PC-3 (cell line): ENCODE data around the gene KDM6B. TPM values are rescaled to one million over a fixed set of nuclear protein-coding genes. Genes with fewer than 3 reads are reported as not detected.

Experiments used
- ATAC-seq: fragments of 200-7000 bp; cut with Tn5 transposase; 2 replicates; pipeline ENCODE4 v1.9.1; 2020; ENCODE audit warnings: mild to moderate bottlenecking, moderate library complexity
- BruUV-seq: library from RNA; stranded (reverse); fragments of 400-500 nt; replicated peaks from 2 replicates; lab custom pipeline; 2021; lab: Mats Ljungman, UMichigan
- CTCF ChIA-PET: fragments of 300-600 bp; sonication (Branson Sonifier 250); formaldehyde crosslinking; loops from one replicate; lab custom pipeline; 2022; ENCODE audit warnings: antibody characterized with exemption; lab: Charles Lee
- POLR2A ChIA-PET: fragments of 300-600 bp; sonication (Branson Sonifier 250); formaldehyde crosslinking; loops from one replicate; lab custom pipeline; 2022; ENCODE audit warnings: antibody characterized with exemption; ENCODE audit not compliant: unreplicated experiment; lab: Charles Lee
- DNase-seq: peaks from one replicate; pipeline ENCODE4 v3.0.0-alpha.2; 2015
- H2AFZ ChIP-seq: fragments of 300-600 bp; sonication (generic); 2 replicates; pipeline ENCODE4 v1.6.0; 2016; ENCODE audit warnings: antibody characterized with exemption, low read length
- H3F3A ChIP-seq: fragments of 300-600 bp; sonication (generic); one replicate; pipeline ENCODE4 v1.6.0; 2017; ENCODE audit warnings: antibody characterized with exemption, low read length, control low read depth, mild to moderate bottlenecking; ENCODE audit not compliant: unreplicated experiment
- H3K27ac ChIP-seq: fragments of 300-600 bp; sonication (generic); 2 replicates; pipeline ENCODE4 v1.5.1; 2016; ENCODE audit warnings: mild to moderate bottlenecking, low read length
- H3K27me3 ChIP-seq: fragments of 300-600 bp; sonication (generic); 2 replicates; pipeline ENCODE4 v1.6.1; 2016; ENCODE audit warnings: low read length, mixed read lengths
- H3K36me3 ChIP-seq: fragments of 300-600 bp; sonication (generic); 2 replicates; pipeline ENCODE4 v1.6.1; 2016; ENCODE audit warnings: low read depth, mixed run types, low read length, mixed read lengths
- H3K4me1 ChIP-seq: fragments of 300-600 bp; sonication (generic); 2 replicates; pipeline ENCODE4 v1.5.1; 2016; ENCODE audit warnings: low read length; ENCODE audit not compliant: insufficient read depth
- H3K4me2 ChIP-seq: fragments of 300-600 bp; sonication (generic); 2 replicates; pipeline ENCODE4 v1.6.0; 2016; ENCODE audit warnings: low read length
- H3K4me3 ChIP-seq: fragments of 300-600 bp; sonication (generic); 2 replicates; pipeline ENCODE4 v1.5.1; 2016; ENCODE audit warnings: mild to moderate bottlenecking, low read length, mixed read lengths
- H3K79me2 ChIP-seq: fragments of 300-600 bp; sonication (generic); 2 replicates; pipeline ENCODE4 v1.6.1; 2017; ENCODE audit warnings: low read length, mixed read lengths
- H3K9ac ChIP-seq: fragments of 300-600 bp; sonication (generic); 2 replicates; pipeline ENCODE4 v1.6.0; 2016; ENCODE audit warnings: mild to moderate bottlenecking, low read length
- H3K9me2 ChIP-seq: fragments of 300-600 bp; sonication (generic); replicated peaks from 2 replicates; pipeline ENCODE4 v1.6.1; 2016; ENCODE audit warnings: mixed run types, low read length, mixed read lengths
- H3K9me3 ChIP-seq: fragments of 300-600 bp; sonication (generic); 2 replicates; pipeline ENCODE4 v1.6.1; 2016; ENCODE audit warnings: low read length, mixed read lengths
- H4K20me1 ChIP-seq: fragments of 300-600 bp; sonication (generic); 2 replicates; pipeline ENCODE4 v1.6.1; 2016; ENCODE audit warnings: low read length, mixed read lengths
- EZH2 ChIP-seq: fragments of 300-600 bp; sonication (generic); IDR thresholded peaks from one replicate; pipeline ENCODE4 v1.6.1; 2017; ENCODE audit warnings: antibody characterized with exemption, mild to moderate bottlenecking, low read length; ENCODE audit not compliant: unreplicated experiment
- EZH2phosphoT487 ChIP-seq: fragments of 300-600 bp; sonication (generic); IDR thresholded peaks from 2 replicates; pipeline ENCODE4 v1.6.1; 2018; ENCODE audit warnings: mild to moderate bottlenecking, antibody characterized with exemption, low read length, borderline replicate concordance
- intact Hi-C: fragments of 100-400 bp; cut with micrococcal nuclease; formaldehyde crosslinking; loops from 2 replicates; pipeline ENCODE4 v1.9.0; 2023
- total RNA-seq: library from RNA; depleted of rRNA; stranded (reverse); fragments of >200 nt; gene quantifications from 2 replicates; pipeline ENCODE4 v1.2.3, GENCODE V29; 2014
- TF ChIP-seq, protein P1 (sequence below): fragments of 300-600 bp; sonication (generic); conservative IDR thresholded peaks from 2 replicates; pipeline ENCODE4 v1.5.1; 2017; ENCODE audit warnings: antibody characterized with exemption, low read depth, mild to moderate bottlenecking, low read length

KDM6B gene
- total RNA-seq, 1 experiment from 2014 or later = 3.2 TPM

DNA sequence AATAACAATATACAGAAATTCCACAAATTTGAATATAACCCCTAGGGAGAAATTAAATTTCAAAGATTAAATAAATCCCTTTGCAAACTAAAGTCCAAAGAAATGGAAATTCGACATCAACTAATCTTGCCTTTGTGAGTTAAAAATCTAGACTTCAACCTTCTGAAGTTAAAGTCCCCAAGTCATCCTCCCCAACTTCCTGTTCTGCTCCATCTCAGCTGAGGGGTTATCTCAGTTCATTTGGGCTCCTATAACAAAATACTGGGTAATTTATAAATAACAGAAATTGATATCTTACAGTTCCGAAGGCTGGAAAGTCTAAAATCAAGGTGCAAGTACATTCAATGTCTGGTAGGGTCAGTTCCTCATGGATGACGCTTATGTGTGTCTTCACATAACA is 22.8 kb upstream of the KDM6B start:
- no peak overlapping the region for H2AFZ ChIP-seq
- no peaks in the 10 kb centered on the region for H3K27me3 ChIP-seq
- TF ChIP-seq EZH2 = no peak
- TF ChIP-seq, protein P1, sequence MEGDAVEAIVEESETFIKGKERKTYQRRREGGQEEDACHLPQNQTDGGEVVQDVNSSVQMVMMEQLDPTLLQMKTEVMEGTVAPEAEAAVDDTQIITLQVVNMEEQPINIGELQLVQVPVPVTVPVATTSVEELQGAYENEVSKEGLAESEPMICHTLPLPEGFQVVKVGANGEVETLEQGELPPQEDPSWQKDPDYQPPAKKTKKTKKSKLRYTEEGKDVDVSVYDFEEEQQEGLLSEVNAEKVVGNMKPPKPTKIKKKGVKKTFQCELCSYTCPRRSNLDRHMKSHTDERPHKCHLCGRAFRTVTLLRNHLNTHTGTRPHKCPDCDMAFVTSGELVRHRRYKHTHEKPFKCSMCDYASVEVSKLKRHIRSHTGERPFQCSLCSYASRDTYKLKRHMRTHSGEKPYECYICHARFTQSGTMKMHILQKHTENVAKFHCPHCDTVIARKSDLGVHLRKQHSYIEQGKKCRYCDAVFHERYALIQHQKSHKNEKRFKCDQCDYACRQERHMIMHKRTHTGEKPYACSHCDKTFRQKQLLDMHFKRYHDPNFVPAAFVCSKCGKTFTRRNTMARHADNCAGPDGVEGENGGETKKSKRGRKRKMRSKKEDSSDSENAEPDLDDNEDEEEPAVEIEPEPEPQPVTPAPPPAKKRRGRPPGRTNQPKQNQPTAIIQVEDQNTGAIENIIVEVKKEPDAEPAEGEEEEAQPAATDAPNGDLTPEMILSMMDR = no peak
- TF ChIP-seq EZH2phosphoT487 = no peak
- intact Hi-C loops = no loop called here
- no TSS peak for BruUV-seq
- H3K4me2 ChIP-seq = no peak overlapping the region
- CTCF ChIA-PET = no interaction called here
- no peak overlapping the region for H3K9ac ChIP-seq
- no peak overlapping the region for H3K27ac ChIP-seq
- POLR2A ChIA-PET = no interaction called here
- H3K79me2 ChIP-seq = no peaks in the 10 kb centered on the region
- H3K9me2 ChIP-seq = no peaks in the 10 kb centered on the region
- H4K20me1 ChIP-seq = no peaks in the 10 kb centered on the region
- no peaks in the 10 kb centered on the region for H3F3A ChIP-seq
- DNase-seq (no peak), ATAC-seq (no peak)
- peaks cover 20% of the 10 kb centered on the region for H3K4me1 ChIP-seq
- no peak overlapping the region for H3K4me3 ChIP-seq
- no peaks in the 10 kb centered on the region for H3K9me3 ChIP-seq
- no peaks in the 10 kb centered on the region for H3K36me3 ChIP-seq

DNA sequence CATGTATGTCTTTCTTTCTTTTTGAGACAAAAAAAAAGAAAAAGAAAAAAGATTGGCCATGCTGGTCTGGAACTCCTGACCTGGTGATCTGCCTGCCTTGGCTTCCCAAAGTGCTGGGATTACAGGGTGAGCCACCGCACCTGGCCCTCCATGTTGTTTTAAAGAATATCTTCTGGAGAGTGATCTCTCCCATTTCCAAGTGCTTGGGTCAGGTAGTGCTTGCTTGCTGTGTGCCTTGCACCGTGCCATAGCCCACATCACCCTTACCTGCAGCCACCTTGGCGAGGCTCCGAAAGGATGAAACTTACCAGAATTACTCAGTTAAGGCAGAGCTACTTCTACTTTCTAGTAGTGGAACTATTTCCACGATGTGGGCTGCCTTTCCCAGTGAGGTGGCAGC is 19.0 kb upstream of the KDM6B start:
- H3K4me1 ChIP-seq = peaks cover 3% of the 10 kb centered on the region
- no peak for DNase-seq
- no TSS peak for BruUV-seq
- ChIA-PET POLR2A (no interaction called here), CTCF (no interaction called here)
- H3F3A ChIP-seq = no peaks in the 10 kb centered on the region
- H3K27ac ChIP-seq = no peak overlapping the region
- H3K9ac ChIP-seq = no peak overlapping the region
- no peak overlapping the region for H2AFZ ChIP-seq
- H3K79me2 ChIP-seq = no peaks in the 10 kb centered on the region
- no peaks in the 10 kb centered on the region for H3K9me2 ChIP-seq
- no peaks in the 10 kb centered on the region for H3K9me3 ChIP-seq
- H3K36me3 ChIP-seq = no peaks in the 10 kb centered on the region
- no peaks in the 10 kb centered on the region for H3K27me3 ChIP-seq
- intact Hi-C loops = no loop called here
- H3K4me3 ChIP-seq = no peak overlapping the region
- TF ChIP-seq, protein P1 = no peak
- no peak for TF ChIP-seq EZH2phosphoT487
- no peak for TF ChIP-seq EZH2
- no peak overlapping the region for H3K4me2 ChIP-seq
- no peaks in the 10 kb centered on the region for H4K20me1 ChIP-seq
- ATAC-seq = no peak

DNA sequence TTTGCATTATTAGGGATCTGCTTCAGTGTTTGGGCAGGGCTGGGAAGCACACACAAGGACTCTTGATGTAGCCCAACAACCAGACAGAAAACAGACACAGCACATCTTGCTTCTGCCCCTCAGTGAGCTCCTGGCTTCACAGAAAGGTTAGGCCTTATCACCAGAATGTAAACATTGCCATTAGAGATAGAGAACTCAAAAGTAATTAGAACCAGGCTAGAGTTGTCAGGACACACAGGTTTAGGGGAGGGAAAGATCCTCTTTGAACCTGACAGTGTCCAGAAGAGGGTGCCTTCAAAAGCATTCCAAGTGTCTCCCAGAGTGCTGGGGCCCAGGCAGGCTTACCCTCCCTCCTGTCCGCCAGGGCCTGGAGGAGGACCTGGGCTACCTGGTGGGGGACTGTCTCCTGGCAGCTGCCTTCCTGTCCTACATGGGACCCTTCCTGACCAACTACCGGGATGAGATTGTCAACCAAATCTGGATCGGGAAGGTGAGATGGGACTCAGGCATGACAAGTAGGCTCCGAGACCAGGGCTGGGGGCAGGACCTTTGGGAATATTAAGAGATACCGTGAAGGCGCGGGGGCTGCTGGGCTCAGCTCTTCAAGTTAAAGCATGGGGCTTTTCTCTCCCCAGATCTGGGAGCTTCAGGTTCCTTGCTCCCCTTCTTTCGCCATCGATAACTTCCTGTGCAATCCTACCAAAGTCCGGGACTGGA is 16.9 kb upstream of the KDM6B start:
- intact Hi-C loops = no loop called here
- no peak overlapping the region for H3K27ac ChIP-seq
- no peaks in the 10 kb centered on the region for H3K9me2 ChIP-seq
- H3K4me3 ChIP-seq = no peak overlapping the region
- DNase-seq = no peak
- no peak overlapping the region for H2AFZ ChIP-seq
- no peaks in the 10 kb centered on the region for H4K20me1 ChIP-seq
- no peak overlapping the region for H3K4me2 ChIP-seq
- ChIA-PET CTCF (no interaction called here), POLR2A (no interaction called here)
- no peaks in the 10 kb centered on the region for H3K4me1 ChIP-seq
- no peaks in the 10 kb centered on the region for H3F3A ChIP-seq
- no TSS peak for BruUV-seq
- H3K27me3 ChIP-seq = no peaks in the 10 kb centered on the region
- no peak for ATAC-seq
- no peaks in the 10 kb centered on the region for H3K36me3 ChIP-seq
- no peaks in the 10 kb centered on the region for H3K9me3 ChIP-seq
- no peak overlapping the region for H3K9ac ChIP-seq
- TF ChIP-seq, protein P1 = no peak
- TF ChIP-seq EZH2 = no peak
- no peak for TF ChIP-seq EZH2phosphoT487
- H3K79me2 ChIP-seq = no peaks in the 10 kb centered on the region
